C4-2B (cell line): ENCODE results near the gene FBXO34.

Source experiments
- CTCF ChIP-seq: fragments of 450-650 bp; conservative IDR thresholded peaks from 2 replicates; pipeline ENCODE4 v1.5.1; 2017; ENCODE audit warnings: mild to moderate bottlenecking
- ZFX ChIP-seq: fragments of 450-650 bp; IDR thresholded peaks from 2 replicates; pipeline ENCODE4 v1.6.1; 2017

- TF ChIP-seq CTCF (no peak), ZFX (no peak)
Observed at GRCh38 chr14:55329999-55330710, 58.9 kb downstream of the FBXO34 start.
